Glutamatergic neuron (in vitro differentiated cells): ENCODE results near the gene CEP72. TPM values are rescaled to one million over a fixed set of nuclear protein-coding genes. Genes with fewer than 3 reads are reported as not detected.

Source experiments
- DNase-seq: peaks from one replicate; pipeline ENCODE4 v3.0.0; 2022
- H3K27ac Mint-ChIP-seq: one replicate; pipeline ENCODE4 v1.8.0; 2020; ENCODE audit warnings: mild to moderate bottlenecking, mixed read lengths, inconsistent platforms; ENCODE audit not compliant: unreplicated experiment
- H3K27me3 Mint-ChIP-seq: one replicate; pipeline ENCODE4 v1.8.0; 2020; ENCODE audit warnings: mild to moderate bottlenecking, moderate library complexity, mixed read lengths, inconsistent platforms; ENCODE audit not compliant: unreplicated experiment
- H3K36me3 Mint-ChIP-seq: one replicate; pipeline ENCODE4 v1.8.0; 2020; ENCODE audit warnings: mild to moderate bottlenecking, mixed read lengths, inconsistent platforms; ENCODE audit not compliant: unreplicated experiment
- H3K4me1 Mint-ChIP-seq: one replicate; pipeline ENCODE4 v1.8.0; 2020; ENCODE audit warnings: mild to moderate bottlenecking, low read depth, mixed read lengths, inconsistent platforms; ENCODE audit not compliant: unreplicated experiment
- H3K4me3 Mint-ChIP-seq: one replicate; pipeline ENCODE4 v1.8.0; 2020; ENCODE audit warnings: mild to moderate bottlenecking, mixed read lengths, inconsistent platforms; ENCODE audit not compliant: unreplicated experiment
- H3K9me3 Mint-ChIP-seq: one replicate; pipeline ENCODE4 v1.8.0; 2020; ENCODE audit warnings: mild to moderate bottlenecking, moderate library complexity, mixed read lengths, inconsistent platforms; ENCODE audit not compliant: unreplicated experiment
- total RNA-seq: library from RNA; stranded (reverse); fragmentation: NEBNext Ultra II Directional; extraction: Animal tissue kit (Norgen Biotek cat#: 25700); gene quantifications from one replicate; pipeline ENCODE4 v1.2.1, GENCODE V29; 2021; ENCODE audit not compliant: unreplicated experiment
- TF ChIP-seq, protein P1 (sequence below): fragments of 200-600 bp; sonication (generic); IDR thresholded peaks from one replicate; pipeline ENCODE4 v1.5.0; 2021; ENCODE audit not compliant: partially characterized antibody, unreplicated experiment

The CEP72 gene
- total RNA-seq, 1 donor from 2014 or later = 43.9 TPM

DNA sequence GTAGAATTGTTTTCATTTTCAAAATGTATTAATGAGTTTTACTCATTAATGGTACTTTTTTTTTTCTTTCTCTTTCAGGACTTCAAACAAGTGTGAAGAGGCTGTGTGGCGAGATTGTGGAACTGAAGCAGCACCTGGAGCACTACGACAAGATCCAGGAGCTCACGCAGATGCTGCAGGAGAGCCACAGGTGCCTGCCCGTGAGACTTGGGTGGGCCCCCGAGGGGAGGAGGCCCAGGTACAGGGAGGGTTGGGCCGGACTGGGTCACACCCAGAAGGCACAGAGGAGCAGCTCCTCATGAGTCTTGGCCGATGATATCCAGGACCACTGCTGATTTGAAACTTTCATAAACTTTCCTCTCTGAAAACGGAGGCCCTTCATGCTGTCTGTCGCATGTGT lies 35.6 kb downstream of the CEP72 start:
- H3K36me3 Mint-ChIP-seq = no peaks in the 10 kb centered on the region
- TF ChIP-seq, protein P1, sequence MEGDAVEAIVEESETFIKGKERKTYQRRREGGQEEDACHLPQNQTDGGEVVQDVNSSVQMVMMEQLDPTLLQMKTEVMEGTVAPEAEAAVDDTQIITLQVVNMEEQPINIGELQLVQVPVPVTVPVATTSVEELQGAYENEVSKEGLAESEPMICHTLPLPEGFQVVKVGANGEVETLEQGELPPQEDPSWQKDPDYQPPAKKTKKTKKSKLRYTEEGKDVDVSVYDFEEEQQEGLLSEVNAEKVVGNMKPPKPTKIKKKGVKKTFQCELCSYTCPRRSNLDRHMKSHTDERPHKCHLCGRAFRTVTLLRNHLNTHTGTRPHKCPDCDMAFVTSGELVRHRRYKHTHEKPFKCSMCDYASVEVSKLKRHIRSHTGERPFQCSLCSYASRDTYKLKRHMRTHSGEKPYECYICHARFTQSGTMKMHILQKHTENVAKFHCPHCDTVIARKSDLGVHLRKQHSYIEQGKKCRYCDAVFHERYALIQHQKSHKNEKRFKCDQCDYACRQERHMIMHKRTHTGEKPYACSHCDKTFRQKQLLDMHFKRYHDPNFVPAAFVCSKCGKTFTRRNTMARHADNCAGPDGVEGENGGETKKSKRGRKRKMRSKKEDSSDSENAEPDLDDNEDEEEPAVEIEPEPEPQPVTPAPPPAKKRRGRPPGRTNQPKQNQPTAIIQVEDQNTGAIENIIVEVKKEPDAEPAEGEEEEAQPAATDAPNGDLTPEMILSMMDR = no peak
- H3K4me1 Mint-ChIP-seq = peaks cover 12% of the 10 kb centered on the region
- peaks cover 12% of the 10 kb centered on the region for H3K9me3 Mint-ChIP-seq
- no peak overlapping the region for H3K4me3 Mint-ChIP-seq
- H3K27me3 Mint-ChIP-seq = peaks cover 4% of the 10 kb centered on the region
- no peak overlapping the region for H3K27ac Mint-ChIP-seq
- no peak for DNase-seq

- TF ChIP-seq, protein P1 = no peak
- Mint-ChIP-seq H3K4me3 (no peak overlapping the region), H3K4me1 (no peaks in the 10 kb centered on the region), H3K27ac (no peak overlapping the region), H3K36me3 (peaks cover 9% of the 10 kb centered on the region), H3K27me3 (peaks cover 8% of the 10 kb centered on the region), H3K9me3 (peaks cover 15% of the 10 kb centered on the region)
- no peak for DNase-seq
Observed at GRCh38 chr5:651296-652022, 39.3 kb downstream of the CEP72 start.

DNA sequence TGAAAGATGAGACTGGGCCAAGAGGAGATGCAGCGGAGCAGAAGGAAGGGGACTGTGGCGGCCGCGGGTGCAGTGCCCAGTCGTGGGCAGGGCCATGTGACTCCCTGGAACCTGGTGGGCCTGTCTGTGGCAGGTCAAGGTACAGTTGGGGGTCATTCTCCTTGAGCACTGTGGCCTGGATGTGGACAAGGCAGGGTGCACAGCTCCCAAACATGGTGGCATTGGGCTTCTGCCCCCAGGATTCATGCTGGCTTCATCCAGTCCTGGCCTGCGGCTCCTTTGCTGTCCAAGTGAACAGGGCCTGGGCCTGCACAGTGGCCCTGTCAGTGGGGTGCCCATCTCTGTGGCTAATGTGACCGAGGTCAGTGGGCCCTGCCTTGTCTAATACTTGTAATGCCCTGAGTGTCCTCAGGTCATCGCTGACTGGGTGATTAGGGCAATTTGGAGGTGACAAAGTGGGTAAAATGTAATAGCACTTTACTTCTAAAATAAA lies 39.9 kb downstream of the CEP72 start:
- no peak for DNase-seq
- no peak overlapping the region for H3K4me3 Mint-ChIP-seq
- TF ChIP-seq, protein P1 = no peak
- H3K27me3 Mint-ChIP-seq = peaks cover 8% of the 10 kb centered on the region
- H3K27ac Mint-ChIP-seq = no peak overlapping the region
- H3K36me3 Mint-ChIP-seq = peaks cover 13% of the 10 kb centered on the region
- peaks cover 15% of the 10 kb centered on the region for H3K9me3 Mint-ChIP-seq
- H3K4me1 Mint-ChIP-seq = no peaks in the 10 kb centered on the region

GRCh38 chr5:652773-653350 lies 40.7 kb downstream of the CEP72 start:
- TF ChIP-seq, protein P1 = no peak
- no peak for DNase-seq
- Mint-ChIP-seq H3K36me3 (peaks cover 19% of the 10 kb centered on the region), H3K9me3 (peaks cover 14% of the 10 kb centered on the region), H3K4me3 (no peak overlapping the region), H3K27me3 (peaks cover 9% of the 10 kb centered on the region), H3K27ac (no peak overlapping the region), H3K4me1 (no peaks in the 10 kb centered on the region)
